ENCODE results near the gene FBXL16.

The FBXL16 gene

GRCh38 chr16:709566-710499 lies 4.2 kb upstream of the FBXL16 start:
- Mint-ChIP-seq H3K27ac (no peak overlapping the region), H3K4me1 (peaks cover 14% of the 10 kb centered on the region), H3K4me3 (no peak overlapping the region), H3K36me3 (no peaks in the 10 kb centered on the region), H3K9me3 (no peaks in the 10 kb centered on the region), H3K27me3 (peaks cover 68% of the 10 kb centered on the region)
- no peak for ATAC-seq

GRCh38 chr16:708959-709358 lies 3.4 kb upstream of the FBXL16 start:
- H3K4me3 Mint-ChIP-seq, result no peak overlapping the region
- H3K27me3 Mint-ChIP-seq, result peaks cover 70% of the 10 kb centered on the region
- H3K27ac Mint-ChIP-seq, result no peak overlapping the region
- H3K36me3 Mint-ChIP-seq, result no peaks in the 10 kb centered on the region
- H3K9me3 Mint-ChIP-seq, result no peaks in the 10 kb centered on the region
- H3K4me1 Mint-ChIP-seq, result peaks cover 7% of the 10 kb centered on the region
- no peak for ATAC-seq

GRCh38 chr16:708019-708418 lies 2.4 kb upstream of the FBXL16 start:
- ATAC-seq, result no peak
- Mint-ChIP-seq H3K27ac (no peak overlapping the region), H3K9me3 (no peaks in the 10 kb centered on the region), H3K4me1 (peaks cover 6% of the 10 kb centered on the region), H3K27me3 (peaks cover 76% of the 10 kb centered on the region), H3K4me3 (no peak overlapping the region), H3K36me3 (no peaks in the 10 kb centered on the region)

GRCh38 chr16:707062-707538 lies 1.5 kb upstream of the FBXL16 start:
- peaks cover 85% of the 10 kb centered on the region for H3K27me3 Mint-ChIP-seq
- H3K36me3 Mint-ChIP-seq, result no peaks in the 10 kb centered on the region
- H3K9me3 Mint-ChIP-seq, result no peaks in the 10 kb centered on the region
- H3K27ac Mint-ChIP-seq, result no peak overlapping the region
- no peak for ATAC-seq
- no peak overlapping the region for H3K4me3 Mint-ChIP-seq
- peaks cover 10% of the 10 kb centered on the region for H3K4me1 Mint-ChIP-seq

GRCh38 chr16:706189-707061 lies 824 bp upstream of the FBXL16 start:
- no peaks in the 10 kb centered on the region for H3K9me3 Mint-ChIP-seq
- H3K4me1 Mint-ChIP-seq, result peaks cover 12% of the 10 kb centered on the region
- no peak for ATAC-seq
- no peak overlapping the region for H3K27ac Mint-ChIP-seq
- no peaks in the 10 kb centered on the region for H3K36me3 Mint-ChIP-seq
- H3K4me3 Mint-ChIP-seq, result peak overlapping the region; percentile 9
- peaks cover 90% of the 10 kb centered on the region for H3K27me3 Mint-ChIP-seq

GRCh38 chr16:704552-705380 lies 835 bp downstream of the FBXL16 start:
- ATAC-seq, result no peak
- peaks cover 79% of the 10 kb centered on the region for H3K27me3 Mint-ChIP-seq
- H3K27ac Mint-ChIP-seq, result no peak overlapping the region
- H3K4me3 Mint-ChIP-seq, result no peak overlapping the region
- no peaks in the 10 kb centered on the region for H3K9me3 Mint-ChIP-seq
- peaks cover 12% of the 10 kb centered on the region for H3K4me1 Mint-ChIP-seq
- H3K36me3 Mint-ChIP-seq, result no peaks in the 10 kb centered on the region

GRCh38 chr16:704047-704446 lies 1.6 kb downstream of the FBXL16 start:
- peaks cover 72% of the 10 kb centered on the region for H3K27me3 Mint-ChIP-seq
- H3K27ac Mint-ChIP-seq, result no peak overlapping the region
- ATAC-seq, result no peak
- H3K4me1 Mint-ChIP-seq, result peaks cover 17% of the 10 kb centered on the region
- no peaks in the 10 kb centered on the region for H3K36me3 Mint-ChIP-seq
- H3K9me3 Mint-ChIP-seq, result no peaks in the 10 kb centered on the region
- no peak overlapping the region for H3K4me3 Mint-ChIP-seq

GRCh38 chr16:703406-703805 lies 2.2 kb downstream of the FBXL16 start:
- H3K27ac Mint-ChIP-seq, result no peak overlapping the region
- peaks cover 17% of the 10 kb centered on the region for H3K4me1 Mint-ChIP-seq
- ATAC-seq, result no peak
- no peaks in the 10 kb centered on the region for H3K36me3 Mint-ChIP-seq
- H3K27me3 Mint-ChIP-seq, result peaks cover 72% of the 10 kb centered on the region
- H3K4me3 Mint-ChIP-seq, result no peak overlapping the region
- H3K9me3 Mint-ChIP-seq, result no peaks in the 10 kb centered on the region

- H3K36me3 Mint-ChIP-seq, result no peaks in the 10 kb centered on the region
- peaks cover 17% of the 10 kb centered on the region for H3K4me1 Mint-ChIP-seq
- H3K4me3 Mint-ChIP-seq, result no peak overlapping the region
- peaks cover 67% of the 10 kb centered on the region for H3K27me3 Mint-ChIP-seq
- H3K27ac Mint-ChIP-seq, result no peak overlapping the region
- ATAC-seq, result no peak
- no peaks in the 10 kb centered on the region for H3K9me3 Mint-ChIP-seq
These were observed 3.3 kb downstream of the FBXL16 start for GRCh38 chr16:702341-702740.

GRCh38 chr16:700684-701584 lies 4.7 kb downstream of the FBXL16 start:
- H3K9me3 Mint-ChIP-seq, result no peaks in the 10 kb centered on the region
- H3K36me3 Mint-ChIP-seq, result no peaks in the 10 kb centered on the region
- H3K27me3 Mint-ChIP-seq, result peaks cover 65% of the 10 kb centered on the region
- H3K27ac Mint-ChIP-seq, result no peak overlapping the region
- H3K4me1 Mint-ChIP-seq, result peaks cover 15% of the 10 kb centered on the region
- ATAC-seq, result no peak
- no peak overlapping the region for H3K4me3 Mint-ChIP-seq

GRCh38 chr16:698911-699671 lies 6.5 kb downstream of the FBXL16 start:
- H3K27ac Mint-ChIP-seq, result no peak overlapping the region
- no peak for ATAC-seq
- H3K4me3 Mint-ChIP-seq, result no peak overlapping the region

GRCh38 chr16:695355-696089 lies 10.1 kb downstream of the FBXL16 start:
- Mint-ChIP-seq H3K36me3 (no peaks in the 10 kb centered on the region), H3K4me1 (peaks cover 36% of the 10 kb centered on the region), H3K27ac (peak overlapping the region; percentile 44), H3K4me3 (peak overlapping the region; percentile 72), H3K27me3 (peaks cover 41% of the 10 kb centered on the region), H3K9me3 (peaks cover 5% of the 10 kb centered on the region)
- peak; percentile 84 for ATAC-seq

More at GRCh38 chr16:698911-699671, 6.5 kb downstream of the FBXL16 start:
- Mint-ChIP-seq H3K27me3 (peaks cover 63% of the 10 kb centered on the region), H3K4me1 (peaks cover 28% of the 10 kb centered on the region), H3K9me3 (no peaks in the 10 kb centered on the region), H3K36me3 (no peaks in the 10 kb centered on the region)

- no peak for ATAC-seq
- peaks cover 39% of the 10 kb centered on the region for H3K4me1 Mint-ChIP-seq
- no peaks in the 10 kb centered on the region for H3K36me3 Mint-ChIP-seq
- H3K4me3 Mint-ChIP-seq, result peak overlapping the region; percentile 38
- H3K27me3 Mint-ChIP-seq, result peaks cover 41% of the 10 kb centered on the region
- peaks cover 5% of the 10 kb centered on the region for H3K9me3 Mint-ChIP-seq
- H3K27ac Mint-ChIP-seq, result no peak overlapping the region
These were observed 10.7 kb downstream of the FBXL16 start for GRCh38 chr16:694863-695354.
